Mucosa of rectum (tissue), 2 donors: Measurements from ENCODE around the gene ACER3.

Source experiments
- H3K27ac ChIP-seq, 2 donors: one replicate each; pipeline ENCODE4 v1.7.0; 2013; ENCODE audit warnings: inconsistent platforms in 2 of 2, low read depth in 2 of 2, low read length in 2 of 2
- H3K27me3 ChIP-seq, 2 donors: one replicate each; pipeline ENCODE4 v1.7.0; 2013; ENCODE audit warnings: low read length in 2 of 2; ENCODE audit not compliant: control insufficient read depth in 2 of 2, insufficient read depth in 2 of 2
- H3K36me3 ChIP-seq, 2 donors: one replicate each; pipeline ENCODE4 v1.7.0; 2013; ENCODE audit warnings: low read length in 2 of 2; ENCODE audit not compliant: control insufficient read depth in 2 of 2, insufficient read depth in 2 of 2
- H3K4me1 ChIP-seq, 2 donors: one replicate each; pipeline ENCODE4 v1.7.0; 2013; ENCODE audit warnings: low read length in 2 of 2, mild to moderate bottlenecking in 1 of 2; ENCODE audit not compliant: control insufficient read depth in 2 of 2, insufficient read depth in 2 of 2
- H3K4me3 ChIP-seq, 2 donors: one replicate each; pipeline ENCODE4 v1.7.0; 2013; ENCODE audit warnings: low read length in 2 of 2
- H3K9ac ChIP-seq, 2 donors: one replicate each; pipeline ENCODE4 v1.7.0; 2013; ENCODE audit warnings: low read length in 2 of 2, low read depth in 1 of 2, mild to moderate bottlenecking in 1 of 2
- H3K9me3 ChIP-seq, 2 donors: one replicate each; pipeline ENCODE4 v1.7.0; 2013; ENCODE audit warnings: low read length in 2 of 2; ENCODE audit not compliant: control insufficient read depth in 2 of 2
- donor health status: healthy.
- donor health status: Normal muscosa, but diverticular disease.

Gene ACER3

GRCh38 chr11:77049026-77049425 is 188.3 kb downstream of the ACER3 start:
- H3K9me3 ChIP-seq, result no peaks in the 10 kb centered on the region
- peaks cover 15 to 25% of the 10 kb centered on the region in 2 donors for H3K4me1 ChIP-seq
- peaks cover 6% of the 10 kb centered on the region in 2 donors for H3K27me3 ChIP-seq
- H3K36me3 ChIP-seq, result no peaks in the 10 kb centered on the region
- H3K9ac ChIP-seq, result peak overlapping the region; percentile 75
- H3K4me3 ChIP-seq, result peak overlapping the region; percentile 15 to 31
- H3K27ac ChIP-seq, result peak overlapping the region; percentile 80 to 96

- no peak overlapping the region for H3K4me3 ChIP-seq
- no peaks in the 10 kb centered on the region for H3K27me3 ChIP-seq
- no peak overlapping the region for H3K27ac ChIP-seq
- H3K9ac ChIP-seq, result no peak overlapping the region
- H3K4me1 ChIP-seq, result peaks cover 14 to 15% of the 10 kb centered on the region in 2 donors
- H3K9me3 ChIP-seq, result peaks cover 0 to 6% of the 10 kb centered on the region in 2 donors
- no peaks in the 10 kb centered on the region for H3K36me3 ChIP-seq
These were observed 190.8 kb downstream of the ACER3 start for GRCh38 chr11:77051511-77051910.

- no peak overlapping the region for H3K9ac ChIP-seq
- no peaks in the 10 kb centered on the region for H3K27me3 ChIP-seq
- H3K4me1 ChIP-seq, result peaks cover 11% of the 10 kb centered on the region in 2 donors
- peaks cover 0 to 8% of the 10 kb centered on the region in 2 donors for H3K9me3 ChIP-seq
- H3K4me3 ChIP-seq, result no peak overlapping the region
- H3K36me3 ChIP-seq, result no peaks in the 10 kb centered on the region
- H3K27ac ChIP-seq, result no peak overlapping the region
These were observed 191.8 kb downstream of the ACER3 start for GRCh38 chr11:77052518-77052917.

- Histone ChIP-seq H3K4me1 (peaks cover 9 to 13% of the 10 kb centered on the region in 2 donors), H3K27me3 (no peaks in the 10 kb centered on the region), H3K4me3 (no peak overlapping the region), H3K9me3 (peaks cover 0 to 8% of the 10 kb centered on the region in 2 donors), H3K9ac (no peak overlapping the region), H3K36me3 (no peaks in the 10 kb centered on the region), H3K27ac (no peak overlapping the region)
These were observed 192.7 kb downstream of the ACER3 start for GRCh38 chr11:77053217-77054015.

DNA sequence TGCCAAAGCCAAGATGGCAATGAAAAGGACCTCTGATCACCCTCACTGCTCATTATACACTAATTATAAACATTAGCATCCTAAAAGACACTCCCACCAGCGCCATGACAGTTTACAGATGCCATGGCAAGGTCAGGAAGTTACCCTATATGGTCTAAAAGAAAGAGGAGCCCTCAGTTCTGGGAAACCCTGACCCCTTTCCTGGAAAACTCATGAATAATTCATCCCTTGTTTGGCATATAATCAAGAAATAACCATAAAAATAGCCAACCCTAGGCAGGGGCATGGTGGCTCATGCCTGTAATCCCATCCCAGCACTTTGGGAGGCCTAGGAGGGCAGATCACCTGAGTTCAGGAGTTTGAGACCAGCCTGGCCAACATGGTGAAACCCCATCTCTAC is 193.4 kb downstream of the ACER3 start:
- no peak overlapping the region for H3K4me3 ChIP-seq
- H3K27ac ChIP-seq, result no peak overlapping the region
- H3K9me3 ChIP-seq, result peaks cover 0 to 8% of the 10 kb centered on the region in 2 donors
- H3K9ac ChIP-seq, result no peak overlapping the region
- no peaks in the 10 kb centered on the region for H3K36me3 ChIP-seq
- peaks cover 3 to 7% of the 10 kb centered on the region in 2 donors for H3K4me1 ChIP-seq
- H3K27me3 ChIP-seq, result no peaks in the 10 kb centered on the region

DNA sequence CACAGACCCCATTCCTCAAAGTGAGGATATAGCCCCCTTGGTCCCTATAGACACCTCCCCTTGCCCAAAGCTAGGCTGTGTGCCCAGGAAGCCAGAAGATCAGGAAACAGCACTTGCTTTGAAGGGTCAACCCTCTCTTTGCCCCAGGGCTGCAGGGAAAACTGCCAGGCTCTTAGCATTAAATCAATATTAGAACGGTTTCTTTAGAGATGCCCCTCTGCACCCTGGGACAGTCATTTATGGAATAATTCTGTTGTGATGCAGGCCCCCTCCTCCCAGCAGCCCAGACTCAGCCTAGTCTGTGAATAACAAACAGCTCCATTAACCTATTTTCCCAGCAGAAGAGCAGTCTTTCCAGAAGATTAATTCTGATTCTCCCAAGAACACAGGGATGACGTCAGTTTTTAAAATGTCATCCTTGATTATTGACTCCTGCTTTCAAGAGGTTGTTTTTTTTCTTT is 194.4 kb downstream of the ACER3 start:
- H3K36me3 ChIP-seq, result no peaks in the 10 kb centered on the region
- no peaks in the 10 kb centered on the region for H3K27me3 ChIP-seq
- no peak overlapping the region for H3K4me3 ChIP-seq
- H3K9ac ChIP-seq, result no peak overlapping the region
- peaks cover 0 to 8% of the 10 kb centered on the region in 2 donors for H3K9me3 ChIP-seq
- no peak overlapping the region for H3K27ac ChIP-seq
- peaks cover 0 to 2% of the 10 kb centered on the region in 2 donors for H3K4me1 ChIP-seq

DNA sequence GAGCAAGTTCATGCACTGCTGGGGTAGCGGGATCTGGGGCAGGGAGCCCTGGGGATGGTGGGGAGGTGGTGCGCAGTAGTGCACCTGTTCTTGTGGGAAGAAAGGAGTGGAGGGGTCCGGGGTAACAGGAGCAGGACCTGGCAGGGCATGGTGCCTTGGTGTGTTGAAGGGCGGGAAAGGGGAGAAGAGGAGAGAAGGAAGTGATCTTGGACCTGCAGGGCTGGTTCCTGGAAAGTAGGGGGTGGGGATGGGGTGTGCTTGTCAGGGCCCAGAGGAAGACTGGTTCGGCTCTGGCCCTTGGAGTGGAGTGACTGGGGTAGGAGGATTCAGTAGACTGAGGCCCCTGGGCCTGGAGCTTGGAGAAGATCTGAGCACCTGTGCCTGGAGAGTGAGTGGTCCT is 195.2 kb downstream of the ACER3 start:
- Histone ChIP-seq H3K27ac (no peak overlapping the region), H3K36me3 (no peaks in the 10 kb centered on the region), H3K4me1 (peaks cover 4 to 10% of the 10 kb centered on the region in 2 donors)

GRCh38 chr11:77056814-77057402 is 196.2 kb downstream of the ACER3 start:
- H3K27ac ChIP-seq, result no peak overlapping the region
- H3K36me3 ChIP-seq, result no peaks in the 10 kb centered on the region
- no peak overlapping the region for H3K4me3 ChIP-seq
- H3K4me1 ChIP-seq, result peaks cover 9 to 16% of the 10 kb centered on the region in 2 donors
- H3K9me3 ChIP-seq, result peaks cover 0 to 8% of the 10 kb centered on the region in 2 donors
- no peaks in the 10 kb centered on the region for H3K27me3 ChIP-seq
- H3K9ac ChIP-seq, result no peak overlapping the region

More for the DNA sequence above, 195.2 kb downstream of the ACER3 start:
- Histone ChIP-seq H3K9ac (no peak overlapping the region), H3K9me3 (peaks cover 0 to 8% of the 10 kb centered on the region in 2 donors), H3K4me3 (no peak overlapping the region), H3K27me3 (no peaks in the 10 kb centered on the region)

DNA sequence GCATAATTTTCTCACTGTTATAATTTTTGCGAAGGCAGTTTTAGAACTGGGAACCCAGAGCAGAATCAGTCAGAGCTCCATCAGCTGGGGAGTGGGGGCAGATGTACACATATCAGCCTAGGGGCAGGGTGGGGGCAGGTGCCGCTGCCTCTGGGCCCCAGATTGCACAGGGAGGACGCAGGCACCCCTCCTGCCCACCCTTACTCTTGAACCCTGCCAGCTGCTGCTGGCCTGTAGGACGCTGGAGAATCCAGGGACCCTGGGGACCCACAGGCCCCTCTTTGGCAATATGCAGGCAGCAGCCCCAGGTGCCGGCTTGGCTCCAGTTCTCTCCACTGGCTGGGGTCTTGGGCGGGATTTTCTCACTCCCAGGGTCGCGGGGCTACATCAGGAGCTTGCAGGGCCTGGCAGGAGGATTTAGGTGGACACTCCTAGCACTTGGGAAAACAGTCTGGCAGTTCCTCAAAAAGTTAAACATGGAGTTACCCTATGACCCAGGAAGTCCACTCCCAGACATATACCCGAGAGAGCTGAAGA is 197.3 kb downstream of the ACER3 start:
- Histone ChIP-seq H3K36me3 (no peaks in the 10 kb centered on the region), H3K27me3 (no peaks in the 10 kb centered on the region), H3K4me1 (peaks cover 9 to 26% of the 10 kb centered on the region in 2 donors), H3K4me3 (no peak overlapping the region), H3K9ac (no peak overlapping the region), H3K9me3 (peaks cover 0 to 8% of the 10 kb centered on the region in 2 donors), H3K27ac (no peak overlapping the region)

GRCh38 chr11:77058900-77059299 is 198.2 kb downstream of the ACER3 start:
- Histone ChIP-seq H3K36me3 (no peaks in the 10 kb centered on the region), H3K4me1 (peaks cover 13 to 35% of the 10 kb centered on the region in 2 donors), H3K4me3 (no peak overlapping the region), H3K27me3 (no peaks in the 10 kb centered on the region), H3K27ac (no peak overlapping the region), H3K9ac (no peak overlapping the region), H3K9me3 (peaks cover 0 to 8% of the 10 kb centered on the region in 2 donors)
